ENCODE measurements around the gene GPATCH2.
"Not testable (repeated sequence)": the region's sequence is repeated elsewhere in the genome, so short reads cannot be mapped to it uniquely, and the experiment has no call there.

Gene GPATCH2

GRCh38 chr1:217389895-217390294, 241.0 kb downstream of the GPATCH2 start:
- no peak overlapping the region for H3K9ac ChIP-seq (ENCODE audit: low read depth in 1 of 2, low read length in 2 of 2)
- H3K27me3 ChIP-seq (ENCODE audit: control insufficient read depth in 2 of 2, insufficient read depth in 2 of 2, low read length in 2 of 2): no peaks in the 10 kb centered on the region
- H3K36me3 ChIP-seq (ENCODE audit: control insufficient read depth in 2 of 2, insufficient read depth in 2 of 2, low read length in 2 of 2): no peaks in the 10 kb centered on the region
- no peaks in the 10 kb centered on the region for H3K4me1 ChIP-seq (ENCODE audit: control insufficient read depth in 2 of 2, insufficient read depth in 2 of 2, low read length in 2 of 2)
- H3K9me3 ChIP-seq (ENCODE audit: control insufficient read depth in 2 of 2, low read length in 2 of 2): no peaks in the 10 kb centered on the region
- no peak overlapping the region for H3K27ac ChIP-seq (ENCODE audit: low read depth in 2 of 2, low read length in 2 of 2)
- H3K4me3 ChIP-seq (ENCODE audit: low read length in 2 of 2): no peak overlapping the region

- Histone ChIP-seq H3K9me3 (ENCODE audit: control insufficient read depth in 2 of 2, low read length in 2 of 2) (no peaks in the 10 kb centered on the region), H3K27me3 (ENCODE audit: control insufficient read depth in 2 of 2, insufficient read depth in 2 of 2, low read length in 2 of 2) (no peaks in the 10 kb centered on the region), H3K9ac (ENCODE audit: low read depth in 1 of 2, low read length in 2 of 2) (no peak overlapping the region), H3K4me1 (ENCODE audit: control insufficient read depth in 2 of 2, insufficient read depth in 2 of 2, low read length in 2 of 2) (no peaks in the 10 kb centered on the region), H3K4me3 (ENCODE audit: low read length in 2 of 2) (no peak overlapping the region), H3K27ac (ENCODE audit: low read depth in 2 of 2, low read length in 2 of 2) (no peak overlapping the region), H3K36me3 (ENCODE audit: control insufficient read depth in 2 of 2, insufficient read depth in 2 of 2, low read length in 2 of 2) (no peaks in the 10 kb centered on the region)
Observed at GRCh38 chr1:217388522-217389065, 242.3 kb downstream of the GPATCH2 start.

- H3K27ac ChIP-seq (ENCODE audit: low read depth in 2 of 2, low read length in 2 of 2); H3K4me3 ChIP-seq (ENCODE audit: low read length in 2 of 2); H3K27me3 ChIP-seq (ENCODE audit: control insufficient read depth in 2 of 2, insufficient read depth in 2 of 2, low read length in 2 of 2); H3K4me1 ChIP-seq (ENCODE audit: control insufficient read depth in 2 of 2, insufficient read depth in 2 of 2, low read length in 2 of 2); H3K9ac ChIP-seq (ENCODE audit: low read depth in 1 of 2, low read length in 2 of 2); H3K9me3 ChIP-seq (ENCODE audit: control insufficient read depth in 2 of 2, low read length in 2 of 2); H3K36me3 ChIP-seq (ENCODE audit: control insufficient read depth in 2 of 2, insufficient read depth in 2 of 2, low read length in 2 of 2): not testable (repeated sequence)
Observed at GRCh38 chr1:217381773-217382172, 249.1 kb downstream of the GPATCH2 start.

- not testable (repeated sequence) for H3K9ac ChIP-seq (ENCODE audit: low read depth in 1 of 2, low read length in 2 of 2); H3K27ac ChIP-seq (ENCODE audit: low read depth in 2 of 2, low read length in 2 of 2); H3K27me3 ChIP-seq (ENCODE audit: control insufficient read depth in 2 of 2, insufficient read depth in 2 of 2, low read length in 2 of 2); H3K4me3 ChIP-seq (ENCODE audit: low read length in 2 of 2); H3K4me1 ChIP-seq (ENCODE audit: control insufficient read depth in 2 of 2, insufficient read depth in 2 of 2, low read length in 2 of 2); H3K36me3 ChIP-seq (ENCODE audit: control insufficient read depth in 2 of 2, insufficient read depth in 2 of 2, low read length in 2 of 2); H3K9me3 ChIP-seq (ENCODE audit: control insufficient read depth in 2 of 2, low read length in 2 of 2)
Observed at GRCh38 chr1:217379804-217380203, 251.1 kb downstream of the GPATCH2 start.

GRCh38 chr1:217379336-217379735, 251.6 kb downstream of the GPATCH2 start:
- H3K27ac ChIP-seq (ENCODE audit: low read depth in 2 of 2, low read length in 2 of 2): no peak overlapping the region
- H3K27me3 ChIP-seq (ENCODE audit: control insufficient read depth in 2 of 2, insufficient read depth in 2 of 2, low read length in 2 of 2): no peaks in the 10 kb centered on the region
- no peak overlapping the region for H3K4me3 ChIP-seq (ENCODE audit: low read length in 2 of 2)
- no peaks in the 10 kb centered on the region for H3K9me3 ChIP-seq (ENCODE audit: control insufficient read depth in 2 of 2, low read length in 2 of 2)
- no peaks in the 10 kb centered on the region for H3K36me3 ChIP-seq (ENCODE audit: control insufficient read depth in 2 of 2, insufficient read depth in 2 of 2, low read length in 2 of 2)
- H3K9ac ChIP-seq (ENCODE audit: low read depth in 1 of 2, low read length in 2 of 2): no peak overlapping the region
- no peaks in the 10 kb centered on the region for H3K4me1 ChIP-seq (ENCODE audit: control insufficient read depth in 2 of 2, insufficient read depth in 2 of 2, low read length in 2 of 2)

Data from mucosa of rectum (tissue), 2 donors.